Mesothelial cell of epicardium (in vitro differentiated cells): Measurements from ENCODE around the gene GPC3. TPM values are rescaled to one million over a fixed set of nuclear protein-coding genes. Genes with fewer than 3 reads are reported as not detected.

ENCODE experiments used
- DNase-seq, 2 experiments: peaks; one replicate each; pipeline ENCODE4 v3.0.0; 2021; ENCODE audit warnings: low spot score in 2 of 2; ENCODE audit not compliant: unreplicated experiment in 2 of 2
- H3K27ac Mint-ChIP-seq: 2 replicates; pipeline ENCODE4 v1.8.0; 2021; ENCODE audit warnings: mixed read lengths
- H3K27me3 Mint-ChIP-seq: 2 replicates; pipeline ENCODE4 v1.8.0; 2021; ENCODE audit warnings: low read depth, mixed read lengths
- H3K36me3 Mint-ChIP-seq: 2 replicates; pipeline ENCODE4 v1.8.0; 2021; ENCODE audit warnings: mixed read lengths
- H3K4me1 Mint-ChIP-seq: 2 replicates; pipeline ENCODE4 v1.8.0; 2021; ENCODE audit warnings: mixed read lengths
- H3K4me3 Mint-ChIP-seq: 2 replicates; pipeline ENCODE4 v1.8.0; 2021; ENCODE audit warnings: mild to moderate bottlenecking, moderate library complexity, mixed read lengths
- H3K9me3 Mint-ChIP-seq: 2 replicates; pipeline ENCODE4 v1.8.0; 2021; ENCODE audit warnings: mixed read lengths
- CTCF ChIP-seq: fragments of 200-600 bp; sonication (generic); IDR thresholded peaks from one replicate; pipeline ENCODE4 v1.5.0; 2021; ENCODE audit warnings: antibody characterized with exemption; ENCODE audit not compliant: unreplicated experiment
- total RNA-seq: library from RNA; stranded (reverse); gene quantifications from 3 replicates; pipeline ENCODE4 v1.2.1, GENCODE V29; 2021

Gene GPC3
- total RNA-seq, 1 donor from 2014 or later: 864 TPM

- DNase-seq: no peak
- Mint-ChIP-seq H3K4me3 (no peak overlapping the region), H3K9me3 (peaks cover 40% of the 10 kb centered on the region), H3K27me3 (no peaks in the 10 kb centered on the region), H3K27ac (no peak overlapping the region), H3K4me1 (peaks cover 1% of the 10 kb centered on the region), H3K36me3 (peaks cover 47% of the 10 kb centered on the region)
- TF ChIP-seq CTCF: no peak
These were observed 269.7 kb downstream of the GPC3 start for GRCh38 chrX:133715715-133716114.

GRCh38 chrX:133709501-133709900 lies 275.9 kb downstream of the GPC3 start:
- Mint-ChIP-seq H3K4me1 (peaks cover 5% of the 10 kb centered on the region), H3K9me3 (peaks cover 3% of the 10 kb centered on the region), H3K27ac (no peak overlapping the region), H3K27me3 (no peaks in the 10 kb centered on the region), H3K4me3 (no peak overlapping the region), H3K36me3 (peaks cover 5% of the 10 kb centered on the region)
- DNase-seq: no peak
- TF ChIP-seq CTCF: no peak

GRCh38 chrX:133706890-133707289 lies 278.5 kb downstream of the GPC3 start:
- Mint-ChIP-seq H3K27me3 (no peaks in the 10 kb centered on the region), H3K27ac (no peak overlapping the region), H3K9me3 (peaks cover 3% of the 10 kb centered on the region), H3K4me1 (peaks cover 16% of the 10 kb centered on the region), H3K4me3 (no peak overlapping the region), H3K36me3 (peaks cover 5% of the 10 kb centered on the region)
- no peak for DNase-seq
- no peak for TF ChIP-seq CTCF

- H3K4me3 Mint-ChIP-seq: no peak overlapping the region
- H3K27me3 Mint-ChIP-seq: no peaks in the 10 kb centered on the region
- H3K4me1 Mint-ChIP-seq: peaks cover 23% of the 10 kb centered on the region
- peak overlapping the region; percentile 66 for H3K27ac Mint-ChIP-seq
- TF ChIP-seq CTCF: no peak
- H3K9me3 Mint-ChIP-seq: peaks cover 3% of the 10 kb centered on the region
- DNase-seq: no peak
- peaks cover 10% of the 10 kb centered on the region for H3K36me3 Mint-ChIP-seq
These were observed 283.2 kb downstream of the GPC3 start for GRCh38 chrX:133702230-133702629.

- Mint-ChIP-seq H3K4me3 (no peak overlapping the region), H3K4me1 (peaks cover 20% of the 10 kb centered on the region), H3K36me3 (peaks cover 17% of the 10 kb centered on the region), H3K27ac (no peak overlapping the region), H3K27me3 (no peaks in the 10 kb centered on the region), H3K9me3 (no peaks in the 10 kb centered on the region)
- no peak for TF ChIP-seq CTCF
- DNase-seq: no peak
These were observed 286.2 kb downstream of the GPC3 start for GRCh38 chrX:133699023-133699728.
